Measurements from ENCODE around the gene HDDC2. TPM values are rescaled to one million over a fixed set of nuclear protein-coding genes. Genes with fewer than 3 reads are reported as not detected.

HDDC2 gene
- total RNA-seq, 4 donors from 2014 or later: 66.9 to 85.3 (median 70.3) TPM

- TF ChIP-seq, protein P1, sequence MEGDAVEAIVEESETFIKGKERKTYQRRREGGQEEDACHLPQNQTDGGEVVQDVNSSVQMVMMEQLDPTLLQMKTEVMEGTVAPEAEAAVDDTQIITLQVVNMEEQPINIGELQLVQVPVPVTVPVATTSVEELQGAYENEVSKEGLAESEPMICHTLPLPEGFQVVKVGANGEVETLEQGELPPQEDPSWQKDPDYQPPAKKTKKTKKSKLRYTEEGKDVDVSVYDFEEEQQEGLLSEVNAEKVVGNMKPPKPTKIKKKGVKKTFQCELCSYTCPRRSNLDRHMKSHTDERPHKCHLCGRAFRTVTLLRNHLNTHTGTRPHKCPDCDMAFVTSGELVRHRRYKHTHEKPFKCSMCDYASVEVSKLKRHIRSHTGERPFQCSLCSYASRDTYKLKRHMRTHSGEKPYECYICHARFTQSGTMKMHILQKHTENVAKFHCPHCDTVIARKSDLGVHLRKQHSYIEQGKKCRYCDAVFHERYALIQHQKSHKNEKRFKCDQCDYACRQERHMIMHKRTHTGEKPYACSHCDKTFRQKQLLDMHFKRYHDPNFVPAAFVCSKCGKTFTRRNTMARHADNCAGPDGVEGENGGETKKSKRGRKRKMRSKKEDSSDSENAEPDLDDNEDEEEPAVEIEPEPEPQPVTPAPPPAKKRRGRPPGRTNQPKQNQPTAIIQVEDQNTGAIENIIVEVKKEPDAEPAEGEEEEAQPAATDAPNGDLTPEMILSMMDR (IDR thresholded peaks at IDR 0.05; ENCODE audit: low read depth): no peak
Measured at GRCh38 chr6:125294925-125295324, 6.8 kb downstream of the HDDC2 start.

DNA sequence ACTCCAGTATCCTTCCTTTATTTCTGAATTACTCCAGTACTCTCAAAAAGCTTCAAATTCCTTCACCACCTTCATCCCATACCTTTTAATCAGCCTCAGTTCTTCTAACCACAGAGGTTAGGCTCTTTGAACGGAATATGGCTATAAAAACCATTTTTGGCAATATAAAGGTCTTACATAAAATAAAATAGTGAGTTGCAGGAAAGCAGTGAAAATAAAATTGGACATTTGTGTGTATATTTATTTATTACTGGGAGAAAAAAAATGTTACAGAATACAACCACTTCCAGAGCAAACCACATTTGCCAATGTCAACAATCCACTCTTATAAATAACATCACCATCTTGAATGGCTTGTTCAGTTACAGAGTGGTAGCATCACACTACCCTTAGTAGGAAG is 7.7 kb downstream of the HDDC2 start:
- TF ChIP-seq, protein P1 (IDR thresholded peaks at IDR 0.05; ENCODE audit: low read depth): no peak

- TF ChIP-seq, protein P1 (IDR thresholded peaks at IDR 0.05; ENCODE audit: low read depth): no peak
Measured at GRCh38 chr6:125293587-125293986, 8.2 kb downstream of the HDDC2 start.

DNA sequence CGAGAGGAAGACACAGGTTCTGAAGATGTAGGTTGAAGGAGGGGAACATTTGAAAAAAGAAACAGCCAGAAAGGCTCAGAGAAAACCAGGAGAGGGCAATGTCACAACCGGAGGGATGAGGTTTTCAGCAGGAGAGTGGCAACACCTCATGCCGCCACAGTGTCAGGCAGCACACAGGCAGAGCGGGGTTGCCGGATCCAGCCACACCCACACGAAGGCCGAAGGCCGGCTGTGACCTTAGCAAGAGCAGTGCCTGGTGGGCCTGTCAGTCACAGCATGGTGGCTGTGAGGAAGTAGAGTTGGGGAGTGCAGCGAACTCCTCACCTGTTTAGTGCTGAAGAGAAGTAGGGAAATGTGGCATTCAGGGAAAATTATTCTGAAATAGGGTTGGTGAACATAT is 14.0 kb downstream of the HDDC2 start:
- TF ChIP-seq, protein P1 (IDR thresholded peaks at IDR 0.05; ENCODE audit: low read depth): no peak

DNA sequence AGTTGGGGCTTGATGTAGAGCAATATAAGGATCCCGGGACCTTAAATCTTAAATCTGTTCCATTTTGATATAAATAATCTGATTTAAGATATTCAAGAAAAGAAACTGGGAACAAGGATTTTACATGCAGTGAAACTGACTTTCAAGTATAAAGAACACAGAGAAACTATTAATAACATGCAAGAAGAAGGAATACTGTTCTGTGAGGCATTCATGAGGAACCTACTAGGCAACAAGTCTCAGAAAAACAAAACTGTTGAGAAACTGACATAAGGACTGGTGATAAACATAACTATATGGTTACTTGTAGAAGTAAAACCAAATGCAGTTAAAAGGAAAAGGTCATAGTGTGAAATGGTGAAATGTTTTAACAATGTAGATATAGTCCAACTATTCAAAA is 15.8 kb downstream of the HDDC2 start:
- TF ChIP-seq, protein P1 (IDR thresholded peaks at IDR 0.05; ENCODE audit: low read depth): no peak

- TF ChIP-seq, protein P1 (IDR thresholded peaks at IDR 0.05; ENCODE audit: low read depth): no peak
Measured at GRCh38 chr6:125285353-125285752, 16.4 kb downstream of the HDDC2 start.

DNA sequence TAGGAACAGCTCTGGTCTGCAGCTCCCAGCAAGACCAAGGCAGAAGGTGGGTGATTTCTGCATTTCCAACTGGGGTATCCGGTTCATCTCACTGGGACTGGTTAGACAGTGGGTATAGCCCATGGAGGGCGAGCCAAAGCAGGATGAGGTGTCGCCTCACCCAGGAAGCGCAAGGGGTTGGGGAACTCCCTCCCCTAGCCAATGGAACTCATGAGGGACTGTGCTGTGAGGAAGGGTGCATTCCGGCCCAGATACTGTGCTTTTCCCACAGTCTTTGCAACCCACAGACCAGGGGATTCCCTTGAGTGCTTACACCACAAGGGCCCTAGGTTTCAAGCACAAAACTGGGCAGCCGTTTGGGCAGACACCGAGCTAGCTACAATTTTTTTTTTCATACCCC is 21.8 kb downstream of the HDDC2 start:
- TF ChIP-seq, protein P1 (IDR thresholded peaks at IDR 0.05; ENCODE audit: low read depth): no peak

All from subcutaneous adipose tissue (tissue), 4 donors.